Measurements from ENCODE around the gene COG5.

The COG5 gene

DNA sequence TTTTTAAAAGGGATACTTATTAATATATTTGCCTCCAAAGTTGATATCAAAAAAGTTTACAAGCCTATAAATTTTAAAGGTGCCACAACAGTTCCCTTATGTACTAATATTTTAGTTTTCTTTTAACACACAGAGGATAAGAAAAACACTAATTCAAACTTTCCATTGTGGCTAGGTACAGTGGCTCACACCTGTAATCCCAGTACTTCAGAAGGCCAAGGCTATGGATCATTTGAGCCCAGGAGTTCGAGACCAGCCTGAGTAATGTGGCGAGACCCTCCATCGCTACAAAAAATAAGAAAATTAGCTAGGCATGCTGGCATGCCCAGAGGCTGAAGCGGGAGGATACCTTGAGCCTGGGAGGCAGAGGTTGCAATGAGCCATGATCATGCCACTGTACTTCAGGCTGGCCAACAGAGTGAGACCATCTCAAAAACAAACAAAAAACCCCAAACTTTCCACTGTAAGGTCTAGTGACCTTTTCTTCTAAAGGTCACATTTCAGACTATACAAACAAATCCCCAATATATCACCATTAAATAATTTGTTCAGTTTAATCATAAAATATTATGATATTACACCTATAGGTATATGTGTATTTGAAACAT is 287.4 kb downstream of the COG5 start:
- TF ChIP-seq, protein P1, sequence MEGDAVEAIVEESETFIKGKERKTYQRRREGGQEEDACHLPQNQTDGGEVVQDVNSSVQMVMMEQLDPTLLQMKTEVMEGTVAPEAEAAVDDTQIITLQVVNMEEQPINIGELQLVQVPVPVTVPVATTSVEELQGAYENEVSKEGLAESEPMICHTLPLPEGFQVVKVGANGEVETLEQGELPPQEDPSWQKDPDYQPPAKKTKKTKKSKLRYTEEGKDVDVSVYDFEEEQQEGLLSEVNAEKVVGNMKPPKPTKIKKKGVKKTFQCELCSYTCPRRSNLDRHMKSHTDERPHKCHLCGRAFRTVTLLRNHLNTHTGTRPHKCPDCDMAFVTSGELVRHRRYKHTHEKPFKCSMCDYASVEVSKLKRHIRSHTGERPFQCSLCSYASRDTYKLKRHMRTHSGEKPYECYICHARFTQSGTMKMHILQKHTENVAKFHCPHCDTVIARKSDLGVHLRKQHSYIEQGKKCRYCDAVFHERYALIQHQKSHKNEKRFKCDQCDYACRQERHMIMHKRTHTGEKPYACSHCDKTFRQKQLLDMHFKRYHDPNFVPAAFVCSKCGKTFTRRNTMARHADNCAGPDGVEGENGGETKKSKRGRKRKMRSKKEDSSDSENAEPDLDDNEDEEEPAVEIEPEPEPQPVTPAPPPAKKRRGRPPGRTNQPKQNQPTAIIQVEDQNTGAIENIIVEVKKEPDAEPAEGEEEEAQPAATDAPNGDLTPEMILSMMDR (IDR thresholded peaks at IDR 0.05; ENCODE audit: insufficient read depth, low read length, poor library complexity, severe bottlenecking), result no peak
- Histone ChIP-seq H3K27me3 (replicated peaks; ENCODE audit: control insufficient read depth, insufficient read depth, low read length) (no peaks in the 10 kb centered on the region), H3K36me3 (ENCODE audit: control insufficient read depth, insufficient read depth, low read length) (no peaks in the 10 kb centered on the region), H3K4me3 (replicated peaks; ENCODE audit: low read depth, low read length) (no peak overlapping the region)
- DNase-seq (ENCODE audit: extremely low read depth, insufficient read length), result no peak

DNA sequence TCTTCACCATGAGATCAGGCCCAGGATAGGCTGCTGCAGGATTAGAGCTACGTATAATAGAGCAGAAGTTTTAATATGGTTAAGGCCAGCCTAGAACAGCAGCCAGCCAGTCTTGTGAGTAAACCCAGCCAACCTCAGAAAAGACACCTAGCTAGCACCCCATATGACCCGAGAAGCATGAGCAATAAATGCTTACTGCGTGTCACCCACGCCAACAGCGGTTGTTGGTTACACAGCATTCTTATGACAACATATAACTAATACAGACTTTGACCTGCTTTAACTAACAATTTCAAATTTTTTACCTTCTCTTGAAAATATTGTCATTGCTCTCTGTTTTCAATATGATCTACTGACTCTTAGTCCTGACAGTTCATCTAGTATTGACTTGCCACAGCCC is 289.2 kb downstream of the COG5 start:
- Histone ChIP-seq H3K36me3 (ENCODE audit: control insufficient read depth, insufficient read depth, low read length) (no peaks in the 10 kb centered on the region), H3K27me3 (replicated peaks; ENCODE audit: control insufficient read depth, insufficient read depth, low read length) (no peaks in the 10 kb centered on the region), H3K4me3 (replicated peaks; ENCODE audit: low read depth, low read length) (no peak overlapping the region)
- DNase-seq (ENCODE audit: extremely low read depth, insufficient read length), result no peak
- TF ChIP-seq, protein P1 (IDR thresholded peaks at IDR 0.05; ENCODE audit: insufficient read depth, low read length, poor library complexity, severe bottlenecking), result no peak

- no peaks in the 10 kb centered on the region for H3K27me3 ChIP-seq (replicated peaks; ENCODE audit: control insufficient read depth, insufficient read depth, low read length)
These were observed 293.9 kb downstream of the COG5 start for GRCh38 chr7:107269790-107270189.

DNA sequence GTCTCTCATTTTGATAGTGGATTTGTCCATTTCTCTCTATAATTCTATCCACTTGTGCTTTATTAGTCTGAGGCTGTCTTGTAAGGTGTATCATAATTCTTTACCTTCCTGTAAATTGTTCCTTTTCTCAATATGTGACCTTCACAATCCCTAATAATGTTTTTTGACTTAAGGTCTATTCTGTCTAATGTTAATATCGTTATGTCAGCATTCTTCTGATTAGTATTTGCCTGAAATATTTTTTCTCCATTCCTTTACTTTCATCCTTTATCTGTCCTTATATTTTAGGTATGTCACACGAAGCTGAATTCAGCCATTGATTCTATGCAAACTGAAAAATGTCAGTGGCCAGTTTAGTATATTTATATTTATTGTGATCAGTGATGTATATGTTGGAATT is 295.1 kb downstream of the COG5 start:
- TF ChIP-seq, protein P1 (IDR thresholded peaks at IDR 0.05; ENCODE audit: insufficient read depth, low read length, poor library complexity, severe bottlenecking), result no peak
- H3K36me3 ChIP-seq (ENCODE audit: control insufficient read depth, insufficient read depth, low read length), result no peaks in the 10 kb centered on the region
- H3K27me3 ChIP-seq (replicated peaks; ENCODE audit: control insufficient read depth, insufficient read depth, low read length), result no peaks in the 10 kb centered on the region
- no peak for DNase-seq (ENCODE audit: extremely low read depth, insufficient read length)
- H3K4me3 ChIP-seq (replicated peaks; ENCODE audit: low read depth, low read length), result no peak overlapping the region

More at GRCh38 chr7:107269790-107270189, 293.9 kb downstream of the COG5 start:
- TF ChIP-seq, protein P1 (IDR thresholded peaks at IDR 0.05; ENCODE audit: insufficient read depth, low read length, poor library complexity, severe bottlenecking), result no peak
- DNase-seq (ENCODE audit: extremely low read depth, insufficient read length), result no peak
- Histone ChIP-seq H3K4me3 (replicated peaks; ENCODE audit: low read depth, low read length) (no peak overlapping the region), H3K36me3 (ENCODE audit: control insufficient read depth, insufficient read depth, low read length) (no peaks in the 10 kb centered on the region)

DNA sequence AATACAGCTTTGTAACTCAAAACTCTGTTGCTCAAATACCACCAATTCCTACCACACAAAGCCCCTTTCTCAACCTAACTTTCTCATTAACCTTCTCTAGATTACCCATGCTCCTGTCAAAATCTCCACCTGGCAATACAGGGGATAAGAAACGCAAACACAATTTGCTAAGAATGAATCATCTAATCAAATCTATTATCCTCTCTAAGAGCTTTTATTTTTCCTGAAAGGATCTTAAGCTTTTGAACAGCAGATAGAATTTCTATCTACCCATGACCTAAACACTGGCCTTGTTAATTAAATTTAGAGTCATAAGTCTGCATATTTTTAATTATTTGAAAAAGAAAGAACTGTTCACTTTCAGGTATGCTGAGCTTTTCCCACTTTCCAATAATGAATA is 296.6 kb downstream of the COG5 start:
- DNase-seq (ENCODE audit: extremely low read depth, insufficient read length), result no peak
- Histone ChIP-seq H3K4me3 (replicated peaks; ENCODE audit: low read depth, low read length) (no peak overlapping the region), H3K27me3 (replicated peaks; ENCODE audit: control insufficient read depth, insufficient read depth, low read length) (no peaks in the 10 kb centered on the region), H3K36me3 (ENCODE audit: control insufficient read depth, insufficient read depth, low read length) (no peaks in the 10 kb centered on the region)
- TF ChIP-seq, protein P1 (IDR thresholded peaks at IDR 0.05; ENCODE audit: insufficient read depth, low read length, poor library complexity, severe bottlenecking), result no peak

DNA sequence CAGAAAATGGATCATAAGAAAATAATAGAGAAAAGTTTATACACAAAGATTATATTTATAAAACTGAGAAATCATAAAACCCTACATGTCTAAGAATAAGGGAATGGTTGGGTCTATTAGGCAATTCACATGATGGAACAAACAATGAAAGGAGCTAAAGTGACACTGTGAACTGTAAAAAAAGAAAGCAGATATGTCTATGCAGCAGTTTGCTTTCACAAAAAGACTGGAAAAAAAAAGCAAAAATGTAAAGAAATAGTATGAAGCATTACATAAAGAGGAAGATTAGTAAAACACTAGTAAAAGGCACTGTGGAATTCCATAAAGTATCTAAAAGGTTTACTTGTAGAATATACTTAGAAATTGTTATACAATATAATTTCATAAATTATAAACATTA is 299.0 kb downstream of the COG5 start:
- no peak overlapping the region for H3K4me3 ChIP-seq (replicated peaks; ENCODE audit: low read depth, low read length)
- TF ChIP-seq, protein P1 (IDR thresholded peaks at IDR 0.05; ENCODE audit: insufficient read depth, low read length, poor library complexity, severe bottlenecking), result no peak
- H3K36me3 ChIP-seq (ENCODE audit: control insufficient read depth, insufficient read depth, low read length), result no peaks in the 10 kb centered on the region
- no peak for DNase-seq (ENCODE audit: extremely low read depth, insufficient read length)
- no peaks in the 10 kb centered on the region for H3K27me3 ChIP-seq (replicated peaks; ENCODE audit: control insufficient read depth, insufficient read depth, low read length)
